DOHH2 (cell line): ENCODE measurements around the gene SRBD1.

Experiments used
- H3F3A ChIP-seq: fragments of 200-600 bp; sonication (generic), shearing (Covaris generic); 2 replicates; pipeline ENCODE4 v1.6.0; 2016; ENCODE audit warnings: antibody characterized with exemption, mild to moderate bottlenecking; ENCODE audit not compliant: control insufficient read depth, insufficient read depth
- H3K27ac ChIP-seq: fragments of 200-600 bp; sonication (generic); 2 replicates; pipeline ENCODE4 v1.5.1; 2014; ENCODE audit warnings: low read depth, mild to moderate bottlenecking, low read length, moderate library complexity
- H3K27me3 ChIP-seq: fragments of 200-600 bp; sonication (generic); 2 replicates; pipeline ENCODE4 v1.6.1; 2014; ENCODE audit warnings: mild to moderate bottlenecking, low read length, mixed read lengths; ENCODE audit not compliant: control insufficient read depth
- H3K36me3 ChIP-seq: fragments of 200-600 bp; sonication (generic); 2 replicates; pipeline ENCODE4 v1.6.1; 2014; ENCODE audit warnings: mild to moderate bottlenecking, low read length, moderate library complexity, mixed read lengths; ENCODE audit not compliant: control insufficient read depth
- H3K4me1 ChIP-seq: fragments of 200-600 bp; sonication (generic); 2 replicates; pipeline ENCODE4 v1.6.1; 2014; ENCODE audit warnings: mild to moderate bottlenecking, low read length, mixed read lengths; ENCODE audit not compliant: control insufficient read depth
- H3K4me2 ChIP-seq: fragments of 200-600 bp; sonication (generic); 2 replicates; pipeline ENCODE4 v1.6.0; 2014; ENCODE audit warnings: mild to moderate bottlenecking, low read length, moderate library complexity
- H3K4me3 ChIP-seq: fragments of 200-600 bp; sonication (generic); 2 replicates; pipeline ENCODE4 v1.5.1; 2014; ENCODE audit warnings: mild to moderate bottlenecking, low read length, mixed read lengths
- H3K79me2 ChIP-seq: fragments of 200-600 bp; sonication (generic); 2 replicates; pipeline ENCODE4 v1.6.1; 2014; ENCODE audit warnings: mild to moderate bottlenecking, low read length, mixed read lengths; ENCODE audit not compliant: control insufficient read depth
- H3K9me2 ChIP-seq: fragments of 200-600 bp; sonication (generic); replicated peaks from 2 replicates; pipeline ENCODE4 v1.6.1; 2014; ENCODE audit warnings: mild to moderate bottlenecking, low read length, mixed read lengths; ENCODE audit not compliant: control insufficient read depth
- H3K9me3 ChIP-seq: fragments of 200-600 bp; sonication (generic); 2 replicates; pipeline ENCODE4 v1.6.1; 2014; ENCODE audit warnings: antibody characterized with exemption, low read length, mixed read lengths; ENCODE audit not compliant: control insufficient read depth, insufficient read depth
- H4K20me1 ChIP-seq: fragments of 200-600 bp; sonication (generic); 2 replicates; pipeline ENCODE4 v1.6.0; 2014; ENCODE audit warnings: low read depth, mild to moderate bottlenecking, antibody characterized with exemption, low read length, moderate library complexity; ENCODE audit not compliant: control insufficient read depth, insufficient read depth
- EZH2phosphoT487 ChIP-seq: fragments of 200-600 bp; sonication (generic); IDR thresholded peaks from 2 replicates; pipeline ENCODE4 v1.6.1; 2017; ENCODE audit warnings: borderline replicate concordance, mild to moderate bottlenecking, antibody characterized with exemption, low read length, moderate library complexity, mixed read lengths
- TF ChIP-seq, protein P1 (sequence below): fragments of 200-600 bp; sonication (generic); IDR thresholded peaks from one replicate; pipeline ENCODE4 v1.5.1; 2014; ENCODE audit warnings: antibody characterized with exemption, mild to moderate bottlenecking, low read depth, low read length; ENCODE audit not compliant: poor library complexity, severe bottlenecking

SRBD1 gene

DNA sequence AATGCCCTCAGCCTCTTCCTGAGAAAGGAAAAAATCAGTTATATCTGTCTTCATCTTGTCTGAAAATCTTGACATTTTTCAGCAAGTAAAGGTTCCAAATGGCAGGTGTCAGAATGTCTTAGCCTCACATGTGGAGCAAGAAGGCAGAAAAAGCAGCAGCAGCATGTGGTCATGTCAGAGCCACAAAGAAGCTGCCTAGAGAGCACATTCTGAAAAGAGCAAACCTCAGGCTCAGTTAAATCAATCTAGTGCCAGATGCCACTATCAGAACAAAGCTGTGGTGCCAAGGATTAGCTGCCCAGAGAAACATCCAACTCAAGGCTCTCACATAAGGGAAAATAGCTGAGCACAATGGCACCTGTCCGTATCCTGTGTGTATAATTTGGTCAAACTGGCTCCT lies 105.9 kb downstream of the SRBD1 start:
- no peak for TF ChIP-seq EZH2phosphoT487
- TF ChIP-seq, protein P1, sequence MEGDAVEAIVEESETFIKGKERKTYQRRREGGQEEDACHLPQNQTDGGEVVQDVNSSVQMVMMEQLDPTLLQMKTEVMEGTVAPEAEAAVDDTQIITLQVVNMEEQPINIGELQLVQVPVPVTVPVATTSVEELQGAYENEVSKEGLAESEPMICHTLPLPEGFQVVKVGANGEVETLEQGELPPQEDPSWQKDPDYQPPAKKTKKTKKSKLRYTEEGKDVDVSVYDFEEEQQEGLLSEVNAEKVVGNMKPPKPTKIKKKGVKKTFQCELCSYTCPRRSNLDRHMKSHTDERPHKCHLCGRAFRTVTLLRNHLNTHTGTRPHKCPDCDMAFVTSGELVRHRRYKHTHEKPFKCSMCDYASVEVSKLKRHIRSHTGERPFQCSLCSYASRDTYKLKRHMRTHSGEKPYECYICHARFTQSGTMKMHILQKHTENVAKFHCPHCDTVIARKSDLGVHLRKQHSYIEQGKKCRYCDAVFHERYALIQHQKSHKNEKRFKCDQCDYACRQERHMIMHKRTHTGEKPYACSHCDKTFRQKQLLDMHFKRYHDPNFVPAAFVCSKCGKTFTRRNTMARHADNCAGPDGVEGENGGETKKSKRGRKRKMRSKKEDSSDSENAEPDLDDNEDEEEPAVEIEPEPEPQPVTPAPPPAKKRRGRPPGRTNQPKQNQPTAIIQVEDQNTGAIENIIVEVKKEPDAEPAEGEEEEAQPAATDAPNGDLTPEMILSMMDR = no peak

DNA sequence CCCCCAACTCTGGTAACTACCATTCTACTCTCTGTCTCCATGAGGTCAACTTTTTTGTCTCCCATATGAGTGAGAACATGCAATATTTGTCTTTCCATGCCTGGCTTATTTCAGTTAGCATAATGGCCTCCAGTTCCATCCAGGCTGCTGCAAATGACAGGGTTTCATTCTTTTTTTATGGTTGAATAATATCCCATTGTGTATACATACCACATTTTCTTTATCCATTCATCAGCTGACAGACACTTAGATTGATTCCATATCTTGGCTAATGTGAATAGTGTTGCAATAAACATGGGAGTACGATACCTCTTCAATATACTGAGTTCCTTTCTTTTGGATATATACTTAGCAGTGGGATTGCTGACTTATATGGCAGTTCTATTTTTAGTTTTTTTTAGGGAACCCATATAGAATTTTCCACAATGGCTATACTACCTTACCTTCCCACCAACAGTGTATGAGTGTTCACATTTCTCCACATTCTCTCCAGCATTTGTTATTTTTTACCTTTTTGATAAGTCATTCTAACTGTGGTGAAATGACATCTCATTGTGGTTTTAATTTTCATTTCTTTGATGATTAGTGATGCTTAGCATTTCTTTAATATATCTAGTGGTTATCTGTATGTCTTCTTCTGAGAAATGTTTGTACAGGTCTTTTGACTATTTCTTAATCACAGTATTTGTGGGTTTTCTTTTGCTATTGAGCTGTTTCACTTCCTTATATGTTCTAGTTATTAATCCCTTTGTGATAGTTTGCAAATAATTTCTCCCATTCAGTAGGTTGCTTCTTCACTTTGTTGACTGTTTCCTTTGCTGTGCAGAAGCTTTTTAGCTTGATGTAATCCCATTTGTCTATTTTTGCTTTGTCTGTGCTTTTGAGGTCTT lies 112.2 kb downstream of the SRBD1 start:
- H3K36me3 ChIP-seq = no peaks in the 10 kb centered on the region
- H3K4me1 ChIP-seq = peaks cover 14% of the 10 kb centered on the region
- no peak overlapping the region for H3K27ac ChIP-seq
- H3K9me3 ChIP-seq = peaks cover 5% of the 10 kb centered on the region; the same call in 1 of the 2 replicates
- TF ChIP-seq, protein P1 = no peak
- no peak for TF ChIP-seq EZH2phosphoT487
- no peaks in the 10 kb centered on the region for H3K27me3 ChIP-seq
- H3K79me2 ChIP-seq = no peaks in the 10 kb centered on the region
- no peaks in the 10 kb centered on the region for H4K20me1 ChIP-seq
- H3K4me2 ChIP-seq = no peak overlapping the region
- H3K4me3 ChIP-seq = no peak overlapping the region
- H3F3A ChIP-seq = no peaks in the 10 kb centered on the region
- no peaks in the 10 kb centered on the region for H3K9me2 ChIP-seq

More for the DNA sequence above, 105.9 kb downstream of the SRBD1 start:
- no peaks in the 10 kb centered on the region for H3K36me3 ChIP-seq
- peaks cover 5% of the 10 kb centered on the region; the same call in 1 of the 2 replicates for H3K9me3 ChIP-seq
- H3K27me3 ChIP-seq = no peaks in the 10 kb centered on the region
- no peak overlapping the region for H3K27ac ChIP-seq
- no peak overlapping the region for H3K4me3 ChIP-seq
- no peak overlapping the region for H3K4me2 ChIP-seq
- no peaks in the 10 kb centered on the region for H3K79me2 ChIP-seq
- no peaks in the 10 kb centered on the region for H3K9me2 ChIP-seq
- no peaks in the 10 kb centered on the region for H4K20me1 ChIP-seq
- no peaks in the 10 kb centered on the region for H3F3A ChIP-seq
- H3K4me1 ChIP-seq = no peaks in the 10 kb centered on the region

DNA sequence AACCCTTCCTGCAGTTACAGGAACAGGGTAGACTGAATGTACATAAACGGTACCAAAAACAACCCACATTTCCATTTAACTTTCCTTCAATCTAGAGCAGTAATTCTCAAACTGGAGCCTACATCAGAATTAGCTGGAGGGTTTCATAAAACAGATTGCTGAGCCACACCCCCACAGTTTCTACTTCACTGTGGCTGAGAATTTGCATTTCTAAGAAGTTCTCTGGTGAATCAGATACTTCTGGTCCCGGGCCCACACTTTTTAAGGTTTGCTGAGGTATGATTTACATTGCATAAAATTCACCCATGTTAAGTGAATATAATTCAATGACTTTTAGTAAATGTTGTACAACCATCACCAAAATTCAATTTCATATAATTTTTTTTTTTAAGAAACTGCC lies 113.7 kb downstream of the SRBD1 start:
- H3K27ac ChIP-seq = no peak overlapping the region
- H3K4me2 ChIP-seq = no peak overlapping the region
- H3K79me2 ChIP-seq = no peaks in the 10 kb centered on the region
- peaks cover 14% of the 10 kb centered on the region for H3K4me1 ChIP-seq
- H3F3A ChIP-seq = no peaks in the 10 kb centered on the region
- H3K4me3 ChIP-seq = no peak overlapping the region
- peaks cover 5% of the 10 kb centered on the region; the same call in 1 of the 2 replicates for H3K9me3 ChIP-seq
- H4K20me1 ChIP-seq = no peaks in the 10 kb centered on the region
- TF ChIP-seq, protein P1 = no peak
- TF ChIP-seq EZH2phosphoT487 = no peak
- H3K9me2 ChIP-seq = no peaks in the 10 kb centered on the region
- no peaks in the 10 kb centered on the region for H3K27me3 ChIP-seq
- H3K36me3 ChIP-seq = no peaks in the 10 kb centered on the region
